GM23338 (cell line): Measurements from ENCODE around the gene CCBE1. TPM values are rescaled to one million over a fixed set of nuclear protein-coding genes. Genes with fewer than 3 reads are reported as not detected.

ENCODE experiments used
- ATAC-seq: fragments of 200-7000 bp; cut with Tn5 transposase; 3 replicates; pipeline ENCODE4 v1.9.1; 2020
- DNase-seq: peaks from one replicate; pipeline ENCODE4 v3.0.0-alpha.2; 2015; ENCODE audit warnings: low spot score
- H2AFZ ChIP-seq: fragments of 200-600 bp; sonication (generic); 2 replicates; pipeline ENCODE4 v1.8.0; 2016; ENCODE audit warnings: antibody characterized with exemption, mild to moderate bottlenecking, moderate library complexity
- H3F3A ChIP-seq: fragments of 200-600 bp; sonication (generic); replicated peaks from 2 replicates; pipeline ENCODE4 v1.8.0; 2017; ENCODE audit warnings: antibody characterized with exemption, mixed run types, low read depth
- H3K27ac ChIP-seq: fragments of 200-600 bp; sonication (generic); 2 replicates; pipeline ENCODE4 v1.6.1; 2016; ENCODE audit warnings: low read depth
- H3K27me3 ChIP-seq: fragments of 200-600 bp; sonication (generic); 2 replicates; pipeline ENCODE4 v1.8.0; 2016; ENCODE audit warnings: mild to moderate bottlenecking, mixed run types, moderate library complexity; ENCODE audit not compliant: insufficient read depth
- H3K36me3 ChIP-seq: fragments of 200-600 bp; sonication (generic); 2 replicates; pipeline ENCODE4 v1.8.0; 2016; ENCODE audit warnings: mild to moderate bottlenecking; ENCODE audit not compliant: insufficient read depth
- H3K4me1 ChIP-seq: fragments of 200-600 bp; sonication (generic); 2 replicates; pipeline ENCODE4 v1.8.0; 2016; ENCODE audit warnings: mild to moderate bottlenecking, moderate library complexity; ENCODE audit not compliant: insufficient read depth
- H3K4me2 ChIP-seq: fragments of 200-600 bp; sonication (generic); 2 replicates; pipeline ENCODE4 v1.7.1; 2017; ENCODE audit warnings: mixed run types
- H3K4me3 ChIP-seq: fragments of 200-600 bp; sonication (generic); 2 replicates; pipeline ENCODE4 v1.6.1; 2016; ENCODE audit warnings: mixed run types
- H3K79me2 ChIP-seq: fragments of 200-600 bp; sonication (generic); replicated peaks from 2 replicates; pipeline ENCODE4 v1.8.0; 2017; ENCODE audit warnings: mild to moderate bottlenecking; ENCODE audit not compliant: insufficient read depth
- H3K9me2 ChIP-seq: fragments of 200-600 bp; sonication (generic); 2 replicates; pipeline ENCODE4 v1.8.0; 2017; ENCODE audit not compliant: insufficient read depth
- H4K20me1 ChIP-seq: fragments of 200-600 bp; sonication (generic); replicated peaks from 2 replicates; pipeline ENCODE4 v1.8.0; 2017; ENCODE audit warnings: mild to moderate bottlenecking; ENCODE audit not compliant: insufficient read depth
- H3K27ac Mint-ChIP-seq: 2 replicates; pipeline ENCODE4 v1.8.0; 2020; ENCODE audit warnings: inconsistent platforms, mild to moderate bottlenecking, moderate library complexity, mixed read lengths
- H3K27me3 Mint-ChIP-seq: 3 replicates; pipeline ENCODE4 v1.8.0; 2022; ENCODE audit warnings: low read depth, mild to moderate bottlenecking, moderate library complexity, mixed read lengths, inconsistent platforms; ENCODE audit not compliant: insufficient read depth, poor library complexity
- H3K36me3 Mint-ChIP-seq: 3 replicates; pipeline ENCODE4 v1.8.0; 2021; ENCODE audit warnings: low read depth, mild to moderate bottlenecking, inconsistent platforms, moderate library complexity, mixed read lengths
- H3K4me1 Mint-ChIP-seq: 3 replicates; pipeline ENCODE4 v1.8.0; 2020; ENCODE audit warnings: mild to moderate bottlenecking, inconsistent platforms, mixed read lengths
- H3K4me3 Mint-ChIP-seq: 3 replicates; pipeline ENCODE4 v1.8.0; 2021; ENCODE audit warnings: moderate library complexity, mild to moderate bottlenecking, inconsistent platforms, mixed read lengths
- H3K9me3 Mint-ChIP-seq: 3 replicates; pipeline ENCODE4 v1.8.0; 2020; ENCODE audit warnings: moderate library complexity, mild to moderate bottlenecking, inconsistent platforms, mixed read lengths
- CREB1 ChIP-seq: fragments of 250-450 bp; sonication (Bioruptor Pico); IDR thresholded peaks from 2 replicates; pipeline ENCODE4 v1.5.0; 2020; ENCODE audit warnings: low read depth, mild to moderate bottlenecking, moderate library complexity
- ETS1 ChIP-seq: IDR thresholded peaks from 2 replicates; pipeline ENCODE4 v1.6.1; 2016; ENCODE audit warnings: antibody characterized with exemption
- EZH2 ChIP-seq: fragments of 200-600 bp; sonication (generic); IDR thresholded peaks from one replicate; pipeline ENCODE4 v1.8.0; 2017; ENCODE audit warnings: antibody characterized with exemption, mild to moderate bottlenecking, low read depth; ENCODE audit not compliant: unreplicated experiment
- JUNB ChIP-seq: IDR thresholded peaks from one replicate; pipeline ENCODE4 v1.6.1; 2016; ENCODE audit warnings: antibody characterized with exemption; ENCODE audit not compliant: unreplicated experiment
- NANOG ChIP-seq: IDR thresholded peaks from 2 replicates; pipeline ENCODE4 v1.6.1; 2016; ENCODE audit warnings: antibody characterized with exemption, borderline replicate concordance
- POLR2AphosphoS5 ChIP-seq: IDR thresholded peaks from 2 replicates; pipeline ENCODE4 v1.6.1; 2016; ENCODE audit warnings: antibody characterized with exemption, low read depth
- ZNF114 ChIP-seq: fragments of 250-450 bp; sonication (Bioruptor Pico); IDR thresholded peaks from 2 replicates; pipeline ENCODE4 v1.5.0; 2020; ENCODE audit warnings: mild to moderate bottlenecking, moderate library complexity
- ZNF462 ChIP-seq: fragments of 250-450 bp; sonication (Bioruptor Pico); IDR thresholded peaks from 2 replicates; pipeline ENCODE4 v1.5.0; 2020; ENCODE audit warnings: mild to moderate bottlenecking, moderate library complexity
- polyA plus RNA-seq: library from polyadenylated mRNA; unstranded; fragments of >200 nt; fragmentation: Nextera tagmentation; extraction: Ambion mirVana; gene quantifications from 2 replicates; pipeline ENCODE4 v1.2.1, GENCODE V29; 2016
- total RNA-seq: library from RNA; depleted of rRNA; stranded (reverse); fragments of >200 nt; shearing (Covaris generic); gene quantifications from 2 replicates; pipeline ENCODE4 v1.2.3, GENCODE V29; 2014

CCBE1 gene
- total and polyA plus RNA-seq, 2 experiments from 2014 or later = 2.1 to 2.6 TPM

GRCh38 chr18:59718464-59719157 lies 21.4 kb upstream of the CCBE1 start (continued):
- TF ChIP-seq ZNF462 (CRISPR knock-in tag) (no peak), ETS1 (no peak), CREB1 (CRISPR knock-in tag) (no peak)

- Histone ChIP-seq H4K20me1 (no peaks in the 10 kb centered on the region), H3K27ac (no peak overlapping the region), H3K27me3 (no peaks in the 10 kb centered on the region), H3F3A (no peaks in the 10 kb centered on the region), H3K9me2 (no peaks in the 10 kb centered on the region), H3K4me3 (no peak overlapping the region), H3K4me1 (no peaks in the 10 kb centered on the region; the same call in 1 of the 2 replicates), H3K79me2 (no peaks in the 10 kb centered on the region), H3K36me3 (no peaks in the 10 kb centered on the region), H3K4me2 (no peak overlapping the region), H2AFZ (no peak overlapping the region)
- DNase-seq (no peak), ATAC-seq (no peak)
- Mint-ChIP-seq H3K27ac (no peak overlapping the region), H3K9me3 (no peaks in the 10 kb centered on the region; the same call in 2 of the 3 replicates), H3K36me3 (no peaks in the 10 kb centered on the region), H3K4me1 (peaks cover 10% of the 10 kb centered on the region), H3K4me3 (no peak overlapping the region), H3K27me3 (peaks cover 5% of the 10 kb centered on the region)
- no peak for TF ChIP-seq POLR2AphosphoS5
- TF ChIP-seq JUNB = no peak
- TF ChIP-seq NANOG = no peak
- no peak for TF ChIP-seq ZNF114 (CRISPR knock-in tag)
- no peak for TF ChIP-seq EZH2
Measured at GRCh38 chr18:59718108-59718463, 20.9 kb upstream of the CCBE1 start.
